ENCODE results near the gene MEN1. TPM values are rescaled to one million over a fixed set of nuclear protein-coding genes. Genes with fewer than 3 reads are reported as not detected.

Gene MEN1
- total RNA-seq, 1 donor from 2014 or later = 8.6 TPM

DNA sequence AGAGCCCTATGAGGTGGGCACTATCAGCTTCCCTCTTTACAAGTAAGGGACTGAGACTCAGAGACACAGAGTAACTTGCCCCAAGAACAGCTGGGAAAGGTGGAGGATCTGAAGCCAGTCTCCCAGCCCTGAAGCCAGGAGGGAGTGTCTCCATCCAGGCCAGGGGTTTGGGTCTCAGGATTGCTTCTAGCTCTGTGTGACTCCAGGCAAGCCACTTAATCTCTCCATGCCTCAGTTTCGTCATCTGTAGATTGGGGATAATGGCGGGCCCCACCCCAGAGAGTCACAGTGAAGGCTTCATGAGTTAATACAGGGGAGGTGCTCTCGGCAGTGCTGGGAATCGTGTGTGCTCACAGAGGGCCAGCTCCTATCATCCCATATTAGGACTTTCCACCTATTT is 17.9 kb downstream of the MEN1 start:
- DNase-seq = no peak

DNA sequence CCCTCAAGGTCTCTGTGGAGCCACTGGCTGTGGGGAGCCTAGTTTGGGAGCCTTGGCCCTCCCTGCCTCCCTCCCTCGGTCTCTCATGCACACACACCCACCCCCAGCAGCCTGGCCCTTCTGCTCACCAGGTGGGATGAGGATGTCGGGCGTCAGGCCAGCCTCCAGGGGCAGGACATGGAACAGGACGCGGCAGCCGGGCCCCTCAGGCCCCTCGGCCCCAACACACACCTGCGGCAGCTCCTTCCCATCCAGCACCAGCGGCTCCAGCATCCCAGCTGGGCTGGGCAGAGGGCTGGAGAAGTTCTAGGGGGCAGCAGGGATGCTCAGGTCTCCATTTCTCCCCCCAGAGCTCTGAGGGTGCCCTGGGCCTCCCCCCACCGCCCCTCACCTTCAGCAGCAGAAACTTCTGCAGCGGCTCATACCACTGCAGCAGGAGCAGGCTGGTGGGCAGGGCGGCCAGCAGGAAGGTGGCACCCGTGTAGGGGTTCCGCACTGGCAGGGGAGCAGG is 18.5 kb downstream of the MEN1 start:
- no peak for DNase-seq
- ATAC-seq (ENCODE audit: poor library complexity) = no peak
- intact Hi-C loops (cut with DNase I) = no loop called here

More for the DNA sequence above, 17.9 kb downstream of the MEN1 start:
- ATAC-seq (ENCODE audit: poor library complexity) = no peak
- intact Hi-C loops (cut with DNase I) = no loop called here

DNA sequence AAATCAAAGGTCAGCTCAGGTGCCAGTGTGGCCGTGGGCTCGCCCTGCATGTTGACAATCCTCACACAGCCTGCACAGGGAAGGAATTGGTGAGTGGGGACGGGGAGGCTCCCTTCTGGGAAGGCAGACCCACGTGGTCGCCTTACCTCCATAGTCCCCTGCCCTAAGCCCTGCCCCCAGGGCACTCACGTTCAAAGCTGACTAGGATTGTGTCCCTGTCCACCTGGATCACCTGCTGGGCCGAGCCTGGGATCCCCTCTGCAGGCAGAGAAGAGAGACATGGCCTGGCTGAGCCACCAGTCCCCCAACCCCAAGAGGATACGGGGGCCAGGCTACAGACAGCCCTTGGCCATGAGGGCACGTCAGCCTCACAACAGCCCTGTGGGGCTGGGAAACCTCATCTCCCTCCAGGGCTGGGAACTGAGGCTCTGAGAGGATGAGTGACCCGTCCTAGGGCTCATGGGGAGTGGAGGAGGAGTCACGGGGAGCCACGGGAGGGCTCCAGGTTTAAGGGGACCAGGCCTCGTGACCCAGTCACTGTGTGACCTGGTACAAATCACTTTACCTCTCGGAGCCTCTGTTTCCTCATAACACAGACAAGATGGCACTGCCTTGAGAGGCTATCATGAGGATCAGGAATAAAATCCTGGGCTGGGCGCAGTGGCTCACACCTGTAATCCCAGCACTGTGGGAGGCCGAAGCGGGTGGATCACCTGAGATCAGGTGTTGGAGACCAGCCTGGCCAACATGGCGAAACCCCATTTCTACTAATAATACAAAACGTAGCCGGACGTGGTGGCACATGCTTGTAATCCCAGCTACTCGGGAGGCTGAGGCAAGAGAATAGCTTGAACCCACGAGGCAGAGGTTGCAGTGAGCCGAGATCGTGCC is 19.9 kb downstream of the MEN1 start:
- intact Hi-C loops (cut with DNase I) = no loop called here
- no peak for DNase-seq
- ATAC-seq (ENCODE audit: poor library complexity) = no peak

DNA sequence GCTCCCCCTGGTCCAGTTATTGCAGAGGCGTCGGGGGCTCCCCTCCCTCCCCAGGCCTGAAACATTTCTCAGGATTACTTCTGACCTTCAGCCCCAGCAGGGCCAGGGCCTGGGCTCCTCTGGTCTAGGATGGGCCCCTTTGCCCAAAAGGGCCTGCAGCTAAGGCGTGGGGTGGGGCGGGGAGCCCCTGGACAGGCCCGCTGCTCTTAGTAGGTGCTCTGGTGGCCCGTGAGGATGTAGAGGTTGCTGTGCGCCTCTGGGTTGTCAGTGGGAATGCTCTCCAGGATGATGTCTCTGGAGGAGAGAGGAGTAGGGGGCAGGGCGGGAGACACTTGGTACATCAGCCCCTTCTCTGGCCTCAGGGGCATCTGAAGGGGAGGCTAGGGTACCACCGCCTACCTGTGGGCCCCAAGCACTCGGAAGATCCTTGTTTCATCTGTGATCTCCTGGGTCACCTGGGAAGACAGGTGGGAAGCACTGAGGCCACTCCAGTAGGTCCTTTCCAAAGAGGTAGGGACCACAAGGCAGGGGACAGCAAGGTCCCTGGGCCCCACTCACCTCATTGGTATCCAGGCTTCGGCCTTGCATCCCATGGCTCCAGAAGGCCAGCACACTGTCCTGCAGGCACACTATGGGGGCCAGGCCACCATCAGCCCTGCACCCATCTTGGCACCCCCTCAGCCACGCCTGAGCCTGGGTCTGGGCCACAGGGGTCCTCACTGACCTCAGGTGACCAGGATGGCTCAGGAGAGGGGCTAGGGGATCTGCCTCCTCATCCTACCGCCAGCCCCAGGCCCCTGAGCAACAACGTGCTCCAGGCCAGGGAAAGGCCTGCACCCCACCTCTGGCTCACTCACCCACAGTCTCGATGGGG is 20.8 kb downstream of the MEN1 start:
- intact Hi-C loops (cut with DNase I) = no loop called here
- DNase-seq (no peak), ATAC-seq (ENCODE audit: poor library complexity) (no peak)

DNA sequence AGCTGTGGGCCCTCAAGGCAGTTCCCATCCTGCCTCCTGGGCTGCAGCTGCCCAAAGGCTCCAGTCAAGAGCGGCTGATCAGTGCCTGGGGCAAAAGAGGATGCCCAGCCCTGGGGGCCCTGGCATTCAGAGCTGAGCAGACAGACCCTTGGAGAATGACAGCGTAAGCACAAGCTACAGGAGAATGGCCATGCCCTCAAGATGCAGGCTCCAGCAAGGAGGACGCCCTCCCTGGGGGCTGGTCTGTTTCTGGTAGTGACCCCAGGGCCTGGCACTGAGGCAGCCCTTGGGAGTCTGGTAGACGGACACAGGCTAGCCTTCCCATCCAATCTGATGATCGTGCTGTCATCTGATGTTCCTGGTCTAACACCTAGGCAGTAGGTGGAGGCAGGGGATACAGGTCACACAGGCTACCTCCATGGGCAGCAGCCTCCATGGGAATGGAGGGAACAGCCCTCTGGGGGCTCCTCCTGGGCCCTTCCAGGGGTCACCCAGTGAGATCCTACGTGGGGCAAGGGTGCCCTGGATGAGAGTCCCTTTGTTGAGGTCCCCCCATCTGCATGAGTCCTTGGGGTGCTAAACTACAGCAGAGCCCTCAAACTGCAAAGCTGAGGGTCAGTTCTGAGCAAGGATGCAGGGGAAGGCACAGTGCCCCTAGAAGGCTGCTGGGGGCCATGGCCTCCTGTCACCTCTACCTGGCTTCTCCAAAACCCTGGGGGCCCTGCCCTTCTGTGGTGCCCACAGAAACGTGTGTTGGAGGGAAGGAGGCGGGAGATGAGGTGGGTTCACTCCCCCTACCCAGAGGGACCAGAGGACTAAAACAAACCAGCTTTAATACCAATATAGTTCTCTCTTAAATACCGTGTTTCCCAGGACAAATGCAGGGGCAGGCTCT is 21.8 kb downstream of the MEN1 start:
- ATAC-seq (ENCODE audit: poor library complexity) = no peak
- intact Hi-C loops (cut with DNase I) = no loop called here
- DNase-seq = no peak

DNA sequence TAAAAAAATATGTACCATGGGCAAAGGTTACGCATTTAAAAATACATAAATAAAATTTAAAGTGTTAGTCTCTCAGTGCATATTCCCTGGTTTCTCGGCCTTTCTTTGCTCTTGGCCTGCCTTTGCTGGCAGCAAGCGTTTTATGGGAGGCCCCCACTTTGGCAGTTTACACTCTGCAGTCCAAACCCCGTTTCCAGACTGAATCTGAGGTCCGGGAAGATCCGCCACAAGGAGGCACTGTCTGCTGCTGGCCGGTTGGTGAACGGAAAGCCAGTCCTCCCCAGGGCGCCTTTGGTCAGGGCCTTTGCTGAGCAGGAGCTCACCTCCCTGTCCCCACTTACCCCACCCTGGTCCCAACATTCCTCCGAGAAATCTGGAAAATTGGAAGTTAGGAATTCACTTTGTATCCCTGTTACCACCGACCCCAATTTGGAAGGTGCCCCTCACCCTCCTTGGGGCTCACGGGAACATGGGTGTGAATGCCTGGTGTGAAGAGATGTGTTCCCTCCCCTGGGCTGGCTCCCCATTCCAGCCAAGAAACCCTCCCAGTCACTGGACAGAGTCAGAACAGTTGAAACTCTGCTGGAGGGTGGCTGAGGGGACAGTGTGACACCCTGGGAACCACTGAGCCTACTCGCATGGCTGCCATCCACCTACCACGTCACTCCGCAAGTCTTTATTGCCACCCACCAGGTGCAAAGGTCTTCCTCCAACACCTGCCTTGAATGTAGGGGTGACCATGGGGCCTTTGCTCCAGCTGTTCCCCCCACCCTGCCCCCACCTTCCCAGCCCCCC is 22.6 kb downstream of the MEN1 start:
- ATAC-seq (ENCODE audit: poor library complexity) (peak; percentile 70), DNase-seq (peak; percentile 74)
- intact Hi-C loops (cut with DNase I) = no loop called here

DNA sequence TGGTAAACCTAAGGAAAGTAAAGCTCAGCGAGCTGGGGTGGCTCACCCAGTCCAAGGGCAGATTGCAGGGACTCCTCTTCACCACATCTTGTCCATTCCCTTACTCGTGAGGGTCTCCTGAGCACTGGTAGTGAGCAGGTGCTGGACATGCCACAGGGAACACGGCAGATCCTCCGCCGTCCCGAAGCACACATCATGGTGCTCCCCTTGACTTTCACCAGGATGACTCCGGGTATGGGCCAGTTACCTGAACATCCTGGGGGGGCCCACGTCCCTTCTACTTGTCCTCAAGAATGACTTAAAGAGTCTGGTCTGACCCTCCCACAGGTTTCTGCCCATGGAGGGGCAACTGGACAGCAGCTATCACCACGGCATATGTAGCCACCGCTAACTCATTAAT is 24.0 kb downstream of the MEN1 start:
- no peak for ATAC-seq (ENCODE audit: poor library complexity)
- intact Hi-C loops (cut with DNase I) = no loop called here
- DNase-seq = no peak

DNA sequence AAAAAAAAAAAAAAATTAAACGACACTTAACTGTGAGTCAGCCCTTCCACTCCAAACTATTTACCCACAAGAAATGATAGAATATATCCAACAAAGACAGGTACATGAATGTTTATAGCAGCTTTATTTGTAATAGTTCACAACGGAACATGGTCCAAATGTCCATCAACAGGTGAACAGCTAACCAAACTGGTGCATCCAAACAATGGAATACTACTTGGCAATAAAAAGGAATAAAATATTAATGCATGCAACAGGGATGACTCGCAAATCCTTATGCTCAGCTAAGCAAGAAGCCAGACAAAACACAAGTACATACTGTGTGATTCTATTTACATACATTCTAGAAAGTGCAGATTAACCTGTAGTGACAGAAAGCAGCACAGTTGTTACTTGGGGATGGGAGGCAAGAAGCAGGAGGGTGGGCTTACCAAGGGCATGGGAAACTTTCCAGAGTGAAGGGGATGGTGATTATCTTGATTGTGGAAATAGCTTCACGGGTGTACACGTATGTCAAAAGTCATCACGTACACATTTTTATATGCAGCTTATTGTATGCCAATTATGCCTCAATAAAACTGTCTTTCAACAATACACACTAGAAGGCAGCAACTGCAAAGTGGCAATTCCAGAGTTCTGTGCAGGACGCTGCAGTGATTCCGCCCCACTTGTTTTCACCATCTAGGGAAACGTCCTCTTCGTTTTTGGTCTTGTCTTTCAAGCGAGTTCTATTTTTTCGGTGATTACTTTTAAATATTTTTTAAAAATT is 25.4 kb downstream of the MEN1 start:
- intact Hi-C loops (cut with DNase I) = no loop called here
- DNase-seq = no peak
- ATAC-seq (ENCODE audit: poor library complexity) = no peak

DNA sequence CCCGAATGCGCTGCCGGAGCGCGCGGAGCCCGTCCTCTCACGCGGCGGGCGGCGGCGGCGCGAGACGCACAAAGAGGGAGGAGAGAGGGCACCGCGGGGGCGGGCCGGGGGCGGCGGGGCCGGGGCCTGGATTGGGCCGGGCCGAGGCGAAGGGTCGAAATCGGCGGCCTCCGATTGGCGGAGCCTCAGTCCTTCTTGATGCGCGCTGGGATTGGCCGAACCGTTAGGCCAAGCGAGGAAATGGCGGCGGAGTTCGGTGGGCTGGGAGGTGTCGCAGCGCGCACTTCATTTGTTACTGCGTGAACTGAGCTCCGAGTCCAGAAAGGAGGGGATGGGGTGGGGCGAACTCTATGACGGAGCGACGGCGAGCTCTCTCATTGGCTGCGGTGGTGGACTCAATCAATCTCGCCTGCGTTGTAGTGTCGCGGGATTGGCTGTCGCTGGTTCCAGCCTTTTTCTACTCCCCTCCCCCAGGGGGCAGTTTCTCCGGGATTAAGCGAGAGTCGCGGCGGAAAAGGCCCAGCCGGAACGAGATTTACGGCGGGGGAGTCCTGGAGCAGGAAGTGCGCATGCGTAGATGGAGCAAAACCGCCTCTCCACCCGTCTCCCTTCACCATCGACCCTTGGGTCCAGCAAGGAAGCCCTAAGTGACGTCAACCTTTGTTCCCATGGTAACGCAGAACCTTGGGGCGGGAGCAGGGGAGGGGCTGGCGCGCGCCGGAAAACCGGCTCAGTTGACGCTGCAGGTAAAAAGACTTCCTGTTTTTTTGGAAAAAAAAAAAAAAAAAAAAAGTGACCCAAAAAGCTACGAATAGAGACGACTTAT is 31.7 kb downstream of the MEN1 start, which contains the start of gene SF1:
Gene SF1 (minus strand): TSS at position 70 of the 826 bp plus-strand sequence. CDS start 150 bp downstream, outside the sequence.
- DNase-seq (peak; percentile 98), ATAC-seq (ENCODE audit: poor library complexity) (peak; percentile 95)
- intact Hi-C loops (cut with DNase I) = no loop called here

DNA sequence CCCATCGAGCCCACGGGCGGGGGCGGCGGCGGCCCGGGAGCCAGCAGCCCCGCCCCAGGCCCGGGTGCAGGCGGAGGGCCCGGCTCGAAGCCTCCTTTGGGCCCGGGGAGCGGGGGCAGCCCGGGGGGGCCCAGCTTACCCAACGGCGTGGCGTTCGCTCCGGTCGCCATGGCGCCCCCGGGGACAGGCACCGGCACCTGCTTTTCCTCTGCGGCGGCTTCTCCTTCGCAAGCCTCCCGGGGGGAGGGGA is 32.2 kb downstream of the MEN1 start:
- ATAC-seq (ENCODE audit: poor library complexity) = no peak
- intact Hi-C loops (cut with DNase I) = no loop called here

DNA sequence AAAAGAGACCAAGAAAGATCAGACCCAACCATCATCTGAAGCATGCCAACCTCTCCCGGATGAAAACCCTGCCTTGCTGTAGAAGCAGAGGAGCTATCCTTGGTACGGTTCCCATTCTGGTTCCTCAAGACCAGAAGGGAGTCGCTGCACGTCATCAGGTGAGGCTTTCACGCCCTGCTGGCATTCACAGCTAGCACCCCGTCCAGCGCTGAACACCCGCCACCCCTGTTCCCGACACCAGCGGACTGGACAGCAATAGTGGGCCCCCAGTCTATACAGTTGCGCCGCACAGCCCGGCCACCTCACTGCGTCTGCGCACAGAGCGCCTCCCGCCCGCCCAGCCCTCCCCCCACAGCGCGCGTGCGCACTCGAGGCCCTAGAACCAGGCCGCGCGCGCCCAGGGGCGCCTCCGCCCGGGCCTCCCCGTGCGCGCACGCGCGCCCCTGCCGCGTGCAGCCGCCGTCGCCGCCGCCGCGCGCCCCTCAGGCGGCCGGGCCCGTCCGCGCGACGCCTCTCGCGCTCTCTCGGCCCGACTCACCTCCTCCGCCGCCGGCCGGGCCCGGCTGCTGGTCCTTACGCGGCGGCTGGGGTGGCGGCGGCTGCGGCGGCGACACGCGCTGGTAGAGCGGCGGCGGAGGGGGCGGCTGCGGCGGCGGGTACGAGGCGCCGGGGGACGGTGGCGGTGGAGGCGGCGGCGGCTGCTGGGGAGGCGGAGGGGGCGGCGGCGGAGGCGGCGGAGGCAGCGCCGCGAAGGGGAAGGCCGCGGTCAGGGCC is 32.7 kb downstream of the MEN1 start:
- DNase-seq (peak; percentile 91), ATAC-seq (ENCODE audit: poor library complexity) (peak; percentile 36)
- intact Hi-C loops (cut with DNase I) = no loop called here

More for the DNA sequence above, 32.2 kb downstream of the MEN1 start:
- DNase-seq = no peak

DNA sequence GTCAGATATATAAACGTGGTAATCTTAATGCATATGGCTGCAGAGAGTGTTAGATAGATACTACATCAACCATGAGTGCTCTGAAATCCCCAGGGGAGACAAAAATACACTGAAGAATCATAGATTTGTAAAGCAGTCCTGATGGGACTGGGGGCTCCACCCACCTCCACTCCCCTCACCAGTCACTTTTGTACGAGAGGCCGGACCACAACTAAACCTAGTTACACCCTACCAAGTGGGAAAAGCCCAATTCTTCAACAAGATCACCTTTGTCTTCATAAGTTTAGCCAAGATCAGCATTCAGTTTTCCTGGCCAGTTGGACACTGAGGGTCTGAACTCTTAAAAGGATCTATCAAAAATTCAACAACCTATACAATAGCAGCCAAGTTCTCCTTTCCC is 33.5 kb downstream of the MEN1 start:
- intact Hi-C loops (cut with DNase I) = no loop called here
- DNase-seq = no peak
- no peak for ATAC-seq (ENCODE audit: poor library complexity)

DNA sequence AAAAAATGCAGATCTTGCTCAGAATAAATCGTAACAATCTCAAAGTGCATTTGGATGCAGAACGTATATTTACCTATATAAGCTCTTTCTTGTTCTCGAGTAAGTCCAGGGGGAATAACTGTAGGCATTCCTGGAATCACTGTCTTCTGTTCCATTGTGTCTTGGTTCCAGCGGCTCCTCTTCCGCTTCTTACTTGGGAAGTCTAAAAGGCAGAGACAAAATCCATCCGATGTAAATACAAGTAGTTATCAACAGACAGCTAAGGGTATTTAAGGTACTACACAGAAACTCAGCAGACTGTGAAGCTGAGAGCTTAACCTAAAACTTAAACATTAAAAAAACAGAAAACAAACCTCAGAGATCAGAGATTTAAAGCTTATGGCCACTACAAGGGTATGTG is 33.9 kb downstream of the MEN1 start:
- ATAC-seq (ENCODE audit: poor library complexity) (no peak), DNase-seq (no peak)
- intact Hi-C loops (cut with DNase I) = no loop called here

DNA sequence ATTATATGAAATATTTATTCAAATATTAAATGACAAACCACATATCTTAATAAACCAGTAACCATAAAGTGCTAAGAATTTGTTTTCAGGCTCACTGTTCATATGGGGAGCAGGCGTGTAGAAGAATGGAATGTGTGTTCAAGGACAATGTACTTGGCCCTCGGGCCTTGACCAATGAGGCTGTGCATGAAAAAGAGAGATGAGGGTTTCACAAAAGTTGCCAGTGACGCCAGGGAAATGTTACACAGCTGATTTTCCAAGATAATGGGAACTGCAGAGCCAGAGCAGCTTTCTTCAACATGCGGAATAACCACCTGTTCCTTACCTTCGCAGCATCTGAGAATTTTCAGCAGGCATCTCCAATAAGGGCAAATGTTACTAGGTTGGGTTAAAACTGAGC is 36.2 kb downstream of the MEN1 start:
- DNase-seq (no peak), ATAC-seq (ENCODE audit: poor library complexity) (no peak)
- intact Hi-C loops (cut with DNase I) = no loop called here

DNA sequence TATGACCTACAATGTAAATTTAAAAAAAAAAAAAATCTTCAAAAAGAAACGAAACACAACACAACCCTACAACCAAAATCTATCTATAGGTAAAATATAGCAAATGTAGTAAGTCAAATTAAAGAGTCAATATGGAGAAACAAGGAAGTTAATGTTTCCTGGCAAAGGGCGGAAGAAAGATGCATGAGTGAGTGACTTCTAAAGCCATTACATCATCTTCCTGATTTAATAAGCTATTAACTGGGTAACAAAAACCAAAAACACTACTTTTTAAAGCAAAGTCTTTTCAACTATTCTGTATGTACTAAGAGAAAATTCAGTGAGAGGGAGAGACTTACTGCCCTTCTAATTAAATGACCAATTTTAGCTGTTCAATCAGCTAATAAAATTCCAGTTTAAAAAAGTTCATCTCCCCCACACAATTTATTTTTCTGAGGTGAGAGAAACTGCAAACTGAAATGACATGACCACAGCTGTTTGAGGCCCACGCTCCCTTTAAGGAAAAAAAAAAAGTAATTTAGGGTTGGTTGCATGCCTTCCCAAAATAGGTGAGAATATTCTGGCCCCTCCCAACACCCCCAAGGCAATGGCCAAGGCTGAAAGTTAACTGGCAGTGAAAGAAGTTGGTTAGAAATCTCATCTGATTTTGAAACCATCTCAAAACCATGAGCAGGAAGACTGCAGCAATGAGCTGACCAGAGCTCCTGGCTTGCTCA is 37.9 kb downstream of the MEN1 start:
- DNase-seq (no peak), ATAC-seq (ENCODE audit: poor library complexity) (no peak)
- intact Hi-C loops (cut with DNase I) = no loop called here

All from Right ventricle myocardium superior (tissue), 1 donor.